ENCODE data around the gene RDH8. TPM values are rescaled to one million over a fixed set of nuclear protein-coding genes. Genes with fewer than 3 reads are reported as not detected.
A peak's percentile ranks its signal among the peaks of the same experiment; 100 is the strongest.

RDH8 gene
- polyA plus RNA-seq (ENCODE audit: insufficient read length in 4 of 4): under 1 TPM in 1 of 4 donors, not detected in 3; 0.10 TPM

- DNase-seq (ENCODE audit: low read depth in 4 of 4, low spot score in 3 of 4): no peak
Observed at GRCh38 chr19:10013316-10013715, at the start of gene RDH8. Gene RDH8, plus strand, starts transcription at chr19:10013483. Its CDS starts 15 bp downstream, at chr19:10013498.

GRCh38 chr19:9966024-9966423, 47.3 kb upstream of the RDH8 start:
- no peak for DNase-seq (ENCODE audit: low read depth in 4 of 4, low spot score in 3 of 4)

GRCh38 chr19:9966448-9966847, 46.8 kb upstream of the RDH8 start:
- DNase-seq (ENCODE audit: low read depth in 4 of 4, low spot score in 3 of 4): no peak

GRCh38 chr19:9967326-9967725, 46.0 kb upstream of the RDH8 start:
- DNase-seq (ENCODE audit: low read depth in 4 of 4, low spot score in 3 of 4): no peak

GRCh38 chr19:9968820-9969687, 44.2 kb upstream of the RDH8 start:
- no peak for DNase-seq (ENCODE audit: low read depth in 4 of 4, low spot score in 3 of 4)

GRCh38 chr19:9969688-9969975, 43.7 kb upstream of the RDH8 start:
- no peak for DNase-seq (ENCODE audit: low read depth in 4 of 4, low spot score in 3 of 4)

- DNase-seq (ENCODE audit: low read depth in 4 of 4, low spot score in 3 of 4): no peak
Observed at GRCh38 chr19:9970481-9970880, 42.8 kb upstream of the RDH8 start.

GRCh38 chr19:9971166-9971897, 42.0 kb upstream of the RDH8 start:
- no peak for DNase-seq (ENCODE audit: low read depth in 4 of 4, low spot score in 3 of 4)

- no peak for DNase-seq (ENCODE audit: low read depth in 4 of 4, low spot score in 3 of 4)
Observed at GRCh38 chr19:9972103-9972502, 41.2 kb upstream of the RDH8 start.

- no peak for DNase-seq (ENCODE audit: low read depth in 4 of 4, low spot score in 3 of 4)
Observed at GRCh38 chr19:9981406-9982260, 31.6 kb upstream of the RDH8 start.

- DNase-seq (ENCODE audit: low read depth in 4 of 4, low spot score in 3 of 4): no peak
Observed at GRCh38 chr19:9986787-9987281, 26.4 kb upstream of the RDH8 start.

- DNase-seq (ENCODE audit: low read depth in 4 of 4, low spot score in 3 of 4): no peak
Observed at GRCh38 chr19:9989504-9989903, 23.8 kb upstream of the RDH8 start.

- no peak for DNase-seq (ENCODE audit: low read depth in 4 of 4, low spot score in 3 of 4)
Observed at GRCh38 chr19:9991425-9992191, 21.7 kb upstream of the RDH8 start.

GRCh38 chr19:9995084-9995483, 18.2 kb upstream of the RDH8 start:
- no peak for DNase-seq (ENCODE audit: low read depth in 4 of 4, low spot score in 3 of 4)

- DNase-seq (ENCODE audit: low read depth in 4 of 4, low spot score in 3 of 4): no peak
Observed at GRCh38 chr19:9995999-9996398, 17.3 kb upstream of the RDH8 start.

GRCh38 chr19:9996541-9996940, 16.7 kb upstream of the RDH8 start:
- DNase-seq (ENCODE audit: low read depth in 4 of 4, low spot score in 3 of 4): no peak

GRCh38 chr19:10000171-10000826, 13.0 kb upstream of the RDH8 start:
- peak; percentile 39 to 51 (median 46) for DNase-seq (ENCODE audit: low read depth in 4 of 4, low spot score in 3 of 4)

- DNase-seq (ENCODE audit: low read depth in 4 of 4, low spot score in 3 of 4): no peak
Observed at GRCh38 chr19:10001899-10002298, 11.4 kb upstream of the RDH8 start.

GRCh38 chr19:10003271-10003670, 10.0 kb upstream of the RDH8 start:
- DNase-seq (ENCODE audit: low read depth in 4 of 4, low spot score in 3 of 4): no peak

- no peak for DNase-seq (ENCODE audit: low read depth in 4 of 4, low spot score in 3 of 4)
Observed at GRCh38 chr19:10004617-10005016, 8.7 kb upstream of the RDH8 start.
